ENCODE data around the gene PCDH7.

- TF ChIP-seq CTCF (conservative IDR thresholded peaks at IDR 0.05; ENCODE audit: low read depth, low read length) (no peak), POLR2A (IDR thresholded peaks at IDR 0.05; ENCODE audit: low read depth, low read length) (no peak)
These were observed 4.1 kb downstream of the PCDH7 start for GRCh38 chr4:30724247-30724646.

Data from IMR-90 (cell line).